GM18907 (cell line): Measurements from ENCODE around the gene GTPBP3.
A peak's percentile ranks its signal among the peaks of the same experiment; 100 is the strongest.
"Not testable (repeated sequence)": the region's sequence is repeated elsewhere in the genome, so short reads cannot be mapped to it uniquely, and the experiment has no call there.

Experiments
- ATAC-seq: cut with Tn5 transposase; IDR thresholded peaks from one replicate; pipeline ENCODE4 v1.9.1; 2021; ENCODE audit warnings: mild to moderate bottlenecking, moderate library complexity; ENCODE audit not compliant: unreplicated experiment

Gene GTPBP3

GRCh38 chr19:17336872-17337674 is at the start of gene GTPBP3:
Gene GTPBP3 (plus strand): TSS chr19:17337553. CDS start chr19:17337612, 59 bp downstream.
- ATAC-seq = peak; percentile 77

- ATAC-seq = no peak
These were observed 47.9 kb upstream of the GTPBP3 start for GRCh38 chr19:17289489-17289888.

GRCh38 chr19:17292301-17293074 is 44.9 kb upstream of the GTPBP3 start:
- peak; percentile 76 for ATAC-seq

- no peak for ATAC-seq
These were observed 43.7 kb upstream of the GTPBP3 start for GRCh38 chr19:17293605-17294004.

GRCh38 chr19:17294051-17294891 is 43.1 kb upstream of the GTPBP3 start:
- ATAC-seq = no peak

- ATAC-seq = not testable (repeated sequence)
These were observed 41.8 kb upstream of the GTPBP3 start for GRCh38 chr19:17295551-17295950.

GRCh38 chr19:17296273-17296672 is 41.1 kb upstream of the GTPBP3 start:
- no peak for ATAC-seq

- ATAC-seq = no peak
These were observed 40.4 kb upstream of the GTPBP3 start for GRCh38 chr19:17296976-17297375.

- no peak for ATAC-seq
These were observed 36.2 kb upstream of the GTPBP3 start for GRCh38 chr19:17300992-17301619.

GRCh38 chr19:17302391-17303166 is 34.8 kb upstream of the GTPBP3 start:
- ATAC-seq = no peak

GRCh38 chr19:17303167-17303939 is 34.0 kb upstream of the GTPBP3 start, which contains the start of gene ABHD8:
Gene ABHD8 (minus strand): TSS chr19:17303425. CDS start chr19:17301616, 1,809 bp downstream.
- ATAC-seq = peak; percentile 45

- ATAC-seq = no peak
These were observed 33.4 kb upstream of the GTPBP3 start for GRCh38 chr19:17303940-17304267.

GRCh38 chr19:17304386-17305215 is 32.8 kb upstream of the GTPBP3 start:
- ATAC-seq = no peak

- ATAC-seq = no peak
These were observed 32.2 kb upstream of the GTPBP3 start for GRCh38 chr19:17305216-17305516.

GRCh38 chr19:17305517-17306284 is 31.7 kb upstream of the GTPBP3 start, which contains the start of gene MRPL34:
Gene MRPL34 (plus strand): TSS chr19:17305872. CDS start chr19:17305893, 21 bp downstream.
- ATAC-seq = peak; percentile 74

GRCh38 chr19:17306285-17306714 is 31.1 kb upstream of the GTPBP3 start:
- no peak for ATAC-seq

GRCh38 chr19:17307876-17308377 is 29.4 kb upstream of the GTPBP3 start:
- ATAC-seq = no peak
